H9 (cell line): ENCODE measurements around the gene TMEM181. TPM values are rescaled to one million over a fixed set of nuclear protein-coding genes. Genes with fewer than 3 reads are reported as not detected.

Experiments
- DNase-seq: peaks from one replicate; pipeline ENCODE4 v3.0.0-alpha.2; 2017
- H2AFZ ChIP-seq: one replicate; pipeline ENCODE4 v1.6.1; 2013; ENCODE audit warnings: mild to moderate bottlenecking, low read length, control low read depth, moderate library complexity
- H2AK5ac ChIP-seq: 2 replicates; pipeline ENCODE4 v1.6.1; 2013; ENCODE audit warnings: low read length, control low read depth, mixed read lengths; ENCODE audit not compliant: insufficient read length
- H2BK120ac ChIP-seq: one replicate; pipeline ENCODE4 v1.6.1; 2013; ENCODE audit warnings: low read depth, mild to moderate bottlenecking, low read length, control low read depth, inconsistent platforms; ENCODE audit not compliant: poor library complexity, severe bottlenecking
- H2BK12ac ChIP-seq: 2 replicates; pipeline ENCODE4 v1.6.1; 2013; ENCODE audit warnings: low read length, control low read depth, mixed read lengths, low read depth; ENCODE audit not compliant: insufficient read length
- H2BK15ac ChIP-seq: 2 replicates; pipeline ENCODE4 v1.6.1; 2013; ENCODE audit warnings: low read depth, low read length, control low read depth
- H2BK20ac ChIP-seq: one replicate; pipeline ENCODE4 v1.6.1; 2013; ENCODE audit warnings: low read depth, mild to moderate bottlenecking, low read length, control low read depth, inconsistent platforms; ENCODE audit not compliant: poor library complexity, severe bottlenecking
- H2BK5ac ChIP-seq: 2 replicates; pipeline ENCODE4 v1.6.1; 2013; ENCODE audit warnings: low read length, control low read depth, mixed read lengths; ENCODE audit not compliant: insufficient read length
- H3K14ac ChIP-seq: 2 replicates; pipeline ENCODE4 v1.6.1; 2013; ENCODE audit warnings: low read length, control low read depth; ENCODE audit not compliant: insufficient read depth
- H3K18ac ChIP-seq: 2 replicates; pipeline ENCODE4 v1.6.1; 2013; ENCODE audit warnings: low read depth, mild to moderate bottlenecking, mixed read lengths, low read length, control low read depth; ENCODE audit not compliant: insufficient read length
- H3K23ac ChIP-seq: 2 replicates; pipeline ENCODE4 v1.6.1; 2013; ENCODE audit warnings: low read length, control low read depth, mixed read lengths, low read depth; ENCODE audit not compliant: insufficient read length
- H3K23me2 ChIP-seq: 2 replicates; pipeline ENCODE4 v1.6.1; 2013; ENCODE audit warnings: low read depth, mild to moderate bottlenecking, mixed read lengths, low read length, control low read depth; ENCODE audit not compliant: insufficient read length, poor library complexity, severe bottlenecking
- H3K27ac ChIP-seq: 2 replicates; pipeline ENCODE4 v1.5.1; 2013; ENCODE audit warnings: low read length, control low read depth, mixed read lengths, low read depth; ENCODE audit not compliant: insufficient read length
- H3K27me3 ChIP-seq: 2 replicates; pipeline ENCODE4 v1.6.1; 2013; ENCODE audit warnings: low read length, control low read depth, inconsistent platforms; ENCODE audit not compliant: insufficient read depth
- H3K4ac ChIP-seq: 2 replicates; pipeline ENCODE4 v1.6.1; 2013; ENCODE audit warnings: low read depth, mild to moderate bottlenecking, control low read depth, inconsistent platforms, low read length, moderate library complexity
- H3K4me1 ChIP-seq: 2 replicates; pipeline ENCODE4 v1.6.1; 2013; ENCODE audit warnings: low read length, control low read depth, inconsistent platforms; ENCODE audit not compliant: insufficient read depth
- H3K4me2 ChIP-seq: 2 replicates; pipeline ENCODE4 v1.6.1; 2013; ENCODE audit warnings: low read length, control low read depth, mixed read lengths; ENCODE audit not compliant: insufficient read length, insufficient read depth
- H3K56ac ChIP-seq: 2 replicates; pipeline ENCODE4 v1.6.1; 2013; ENCODE audit warnings: low read depth, mild to moderate bottlenecking, mixed read lengths, low read length, control low read depth; ENCODE audit not compliant: insufficient read length
- H3K79me1 ChIP-seq: 2 replicates; pipeline ENCODE4 v1.6.1; 2013; ENCODE audit warnings: low read depth, mild to moderate bottlenecking, moderate library complexity, low read length, control low read depth, inconsistent platforms; ENCODE audit not compliant: insufficient read depth, poor library complexity, severe bottlenecking
- H3K79me2 ChIP-seq: 2 replicates; pipeline ENCODE4 v1.6.1; 2013; ENCODE audit warnings: low read length, control low read depth, inconsistent platforms; ENCODE audit not compliant: insufficient read depth
- H3K9ac ChIP-seq: 2 replicates; pipeline ENCODE4 v1.6.1; 2013; ENCODE audit warnings: low read length, control low read depth, mixed read lengths; ENCODE audit not compliant: insufficient read length; ENCODE audit errors: extremely low read depth
- H3K9me3 ChIP-seq: one replicate; pipeline ENCODE4 v1.6.1; 2013; ENCODE audit warnings: low read depth, low read length, inconsistent platforms; ENCODE audit not compliant: control insufficient read depth
- H3T11ph ChIP-seq: one replicate; pipeline ENCODE4 v1.6.1; 2013; ENCODE audit warnings: mild to moderate bottlenecking, low read length, control low read depth, inconsistent platforms
- H4K20me1 ChIP-seq: one replicate; pipeline ENCODE4 v1.6.1; 2013; ENCODE audit not compliant: control insufficient read depth, insufficient read length, insufficient read depth
- H4K5ac ChIP-seq: 2 replicates; pipeline ENCODE4 v1.6.1; 2013; ENCODE audit warnings: low read depth, mild to moderate bottlenecking, mixed read lengths, low read length, control low read depth; ENCODE audit not compliant: insufficient read length
- H4K8ac ChIP-seq: replicated peaks from 2 replicates; pipeline ENCODE4 v1.6.1; 2013; ENCODE audit warnings: low read length, control low read depth, mixed read lengths, low read depth; ENCODE audit not compliant: insufficient read length
- H4K91ac ChIP-seq: 2 replicates; pipeline ENCODE4 v1.6.1; 2013; ENCODE audit warnings: low read depth, mild to moderate bottlenecking, moderate library complexity, mixed read lengths, low read length, control low read depth; ENCODE audit not compliant: insufficient read length
- H3K27ac Mint-ChIP-seq, 3 experiments: 2 replicates in 2 of 3; 3 replicates in 1 of 3; pipeline ENCODE4 v1.8.0; 2020 to 2021; ENCODE audit warnings: mixed read lengths in 3 of 3, mild to moderate bottlenecking in 1 of 3, moderate library complexity in 1 of 3
- H3K27me3 Mint-ChIP-seq: 2 replicates; pipeline ENCODE4 v1.8.0; 2021; ENCODE audit warnings: low read depth, mild to moderate bottlenecking, moderate library complexity, mixed read lengths
- H3K36me3 Mint-ChIP-seq, 3 experiments: 2 replicates in 2 of 3; 3 replicates in 1 of 3; pipeline ENCODE4 v1.8.0; 2020 to 2021; ENCODE audit warnings: low read depth in 3 of 3, mixed read lengths in 3 of 3; ENCODE audit not compliant: insufficient read depth in 1 of 3
- H3K4me1 Mint-ChIP-seq, 2 experiments: 2 replicates each; pipeline ENCODE4 v1.8.0; 2020; ENCODE audit warnings: mixed read lengths in 2 of 2
- H3K4me3 Mint-ChIP-seq, 2 experiments: 2 replicates in 1 of 2; 3 replicates in 1 of 2; pipeline ENCODE4 v1.8.0; 2020 to 2021; ENCODE audit warnings: mild to moderate bottlenecking in 2 of 2, mixed read lengths in 2 of 2, moderate library complexity in 1 of 2
- H3K9me3 Mint-ChIP-seq, 2 experiments: 2 replicates in 1 of 2; 3 replicates in 1 of 2; pipeline ENCODE4 v1.8.0; 2020; ENCODE audit warnings: mild to moderate bottlenecking in 2 of 2, mixed read lengths in 2 of 2, moderate library complexity in 1 of 2
- WGBS: extraction: QIAGEN DNeasy Blood & Tissue Kit; methylation state at CpG from one replicate; pipeline ENCODE4 v1.1.7; 2013; ENCODE audit warnings: missing lambda C conversion rate, low lambda C conversion rate, mixed read lengths; ENCODE audit not compliant: insufficient read length; ENCODE audit errors: extremely low coverage; 5-methylcytosine and 5-hydroxymethylcytosine counted together
- total RNA-seq: library from RNA; stranded (reverse); gene quantifications from 2 replicates; pipeline ENCODE4 v1.2.1, GENCODE V29; 2021
- TF ChIP-seq, protein P1 (sequence below): fragments of 200-600 bp; sonication (generic); conservative IDR thresholded peaks from 3 replicates; pipeline ENCODE4 v1.8.0; 2021; ENCODE audit warnings: antibody characterized with exemption, mild to moderate bottlenecking

The TMEM181 gene
- total RNA-seq, 1 experiment from 2014 or later = 24.4 TPM

- no peaks in the 10 kb centered on the region for H3K27me3 Mint-ChIP-seq
- no peaks in the 10 kb centered on the region for H3K79me1 ChIP-seq
- no peak overlapping the region for H3K4me3 Mint-ChIP-seq
- no peak overlapping the region for H2BK5ac ChIP-seq
- no peak overlapping the region for H2AK5ac ChIP-seq
- no peak overlapping the region for H3T11ph ChIP-seq
- DNase-seq = no peak
- H3K23me2 ChIP-seq = no peaks in the 10 kb centered on the region
- H3K79me2 ChIP-seq = no peaks in the 10 kb centered on the region
- no peaks in the 10 kb centered on the region for H4K20me1 ChIP-seq
- TF ChIP-seq, protein P1, sequence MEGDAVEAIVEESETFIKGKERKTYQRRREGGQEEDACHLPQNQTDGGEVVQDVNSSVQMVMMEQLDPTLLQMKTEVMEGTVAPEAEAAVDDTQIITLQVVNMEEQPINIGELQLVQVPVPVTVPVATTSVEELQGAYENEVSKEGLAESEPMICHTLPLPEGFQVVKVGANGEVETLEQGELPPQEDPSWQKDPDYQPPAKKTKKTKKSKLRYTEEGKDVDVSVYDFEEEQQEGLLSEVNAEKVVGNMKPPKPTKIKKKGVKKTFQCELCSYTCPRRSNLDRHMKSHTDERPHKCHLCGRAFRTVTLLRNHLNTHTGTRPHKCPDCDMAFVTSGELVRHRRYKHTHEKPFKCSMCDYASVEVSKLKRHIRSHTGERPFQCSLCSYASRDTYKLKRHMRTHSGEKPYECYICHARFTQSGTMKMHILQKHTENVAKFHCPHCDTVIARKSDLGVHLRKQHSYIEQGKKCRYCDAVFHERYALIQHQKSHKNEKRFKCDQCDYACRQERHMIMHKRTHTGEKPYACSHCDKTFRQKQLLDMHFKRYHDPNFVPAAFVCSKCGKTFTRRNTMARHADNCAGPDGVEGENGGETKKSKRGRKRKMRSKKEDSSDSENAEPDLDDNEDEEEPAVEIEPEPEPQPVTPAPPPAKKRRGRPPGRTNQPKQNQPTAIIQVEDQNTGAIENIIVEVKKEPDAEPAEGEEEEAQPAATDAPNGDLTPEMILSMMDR = no peak
- no peak overlapping the region for H3K56ac ChIP-seq
- H2BK20ac ChIP-seq = no peak overlapping the region
- H2BK15ac ChIP-seq = no peak overlapping the region
- no peaks in the 10 kb centered on the region for H3K4me1 ChIP-seq
- H4K5ac ChIP-seq = no peak overlapping the region
- H3K27me3 ChIP-seq = no peaks in the 10 kb centered on the region
- no peak overlapping the region for H2AFZ ChIP-seq
- H2BK12ac ChIP-seq = no peak overlapping the region
- no peak overlapping the region for H2BK120ac ChIP-seq
- H4K91ac ChIP-seq = no peak overlapping the region
- no peaks in the 10 kb centered on the region; a peak in 2 of 4 replicates for H3K4me1 Mint-ChIP-seq
- H3K4me2 ChIP-seq = no peak overlapping the region
- no peak overlapping the region for H4K8ac ChIP-seq
- H3K23ac ChIP-seq = no peak overlapping the region
- H3K9ac ChIP-seq = no peak overlapping the region
- H3K9me3 ChIP-seq = no peaks in the 10 kb centered on the region
- H3K36me3 Mint-ChIP-seq = peaks cover 20 to 73% (median 62%) of the 10 kb centered on the region in 3 experiments; a peak in 6 of 7 replicates
- H3K9me3 Mint-ChIP-seq = no peaks in the 10 kb centered on the region
- no peak overlapping the region; the same call in 1 of the 2 replicates for H3K14ac ChIP-seq
- no CpG with 5 or more reads among the region's 25 CpGs for WGBS
- no peak overlapping the region for H3K27ac Mint-ChIP-seq
- no peak overlapping the region for H3K18ac ChIP-seq
- no peak overlapping the region for H3K4ac ChIP-seq
- no peak overlapping the region for H3K27ac ChIP-seq
Observed at GRCh38 chr6:158621694-158622544, 62.0 kb downstream of the TMEM181 start.
